GM19025 (cell line): Measurements from ENCODE around the gene NUP155.
"Not testable (repeated sequence)": the region's sequence is repeated elsewhere in the genome, so short reads cannot be mapped to it uniquely, and the experiment has no call there.

ENCODE experiments used
- ATAC-seq: cut with Tn5 transposase; IDR thresholded peaks from one replicate; pipeline ENCODE4 v1.9.1; 2021; ENCODE audit warnings: mild to moderate bottlenecking, low read depth, moderate library complexity; ENCODE audit not compliant: unreplicated experiment

NUP155 gene

GRCh38 chr5:37370864-37371726 is at the start of gene NUP155:
NUP155 (minus strand) TSS chr5:37371106; CDS start chr5:37370977, 129 bp downstream.
- ATAC-seq: peak; percentile 91

DNA sequence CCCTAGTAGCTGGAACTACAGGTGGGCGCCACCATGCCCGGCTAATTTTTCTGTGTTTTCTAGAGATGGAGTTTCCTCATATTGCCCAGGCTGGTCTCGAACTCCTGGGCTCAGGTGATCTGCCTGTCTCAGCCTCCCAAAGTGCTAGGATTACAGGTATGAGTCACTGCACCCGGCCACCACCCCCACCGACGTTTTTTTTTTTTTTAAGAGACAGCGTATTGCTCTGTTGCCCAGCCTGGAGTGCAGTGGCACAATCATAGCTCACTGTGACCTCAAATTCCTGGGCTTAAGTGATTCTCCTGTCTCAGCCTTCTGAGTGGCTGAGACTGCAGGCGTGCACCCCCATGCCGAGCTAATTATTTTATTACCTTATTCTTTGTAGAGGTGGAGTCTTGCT is 46.4 kb upstream of the NUP155 start:
- ATAC-seq: no peak

DNA sequence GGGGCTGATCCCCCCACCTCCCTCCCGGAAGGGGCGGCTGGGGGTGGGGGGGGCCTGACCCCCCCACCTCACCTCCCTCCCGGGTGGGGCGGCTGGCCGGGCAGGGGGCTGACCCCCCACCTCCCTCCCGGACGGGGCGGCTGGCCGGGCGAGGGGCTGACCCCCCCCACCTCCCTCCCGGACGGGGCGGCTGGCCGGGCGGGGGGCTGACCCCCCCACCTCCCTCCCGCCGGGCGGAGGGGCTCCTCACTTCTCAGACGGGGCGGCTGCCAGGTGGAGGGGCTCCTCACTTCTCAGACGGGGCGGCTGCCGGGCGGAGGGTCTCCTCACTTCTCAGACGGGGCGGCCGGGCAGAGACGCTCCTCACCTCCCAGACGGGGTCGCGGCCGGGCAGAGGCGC is 44.5 kb upstream of the NUP155 start:
- ATAC-seq: not testable (repeated sequence)

DNA sequence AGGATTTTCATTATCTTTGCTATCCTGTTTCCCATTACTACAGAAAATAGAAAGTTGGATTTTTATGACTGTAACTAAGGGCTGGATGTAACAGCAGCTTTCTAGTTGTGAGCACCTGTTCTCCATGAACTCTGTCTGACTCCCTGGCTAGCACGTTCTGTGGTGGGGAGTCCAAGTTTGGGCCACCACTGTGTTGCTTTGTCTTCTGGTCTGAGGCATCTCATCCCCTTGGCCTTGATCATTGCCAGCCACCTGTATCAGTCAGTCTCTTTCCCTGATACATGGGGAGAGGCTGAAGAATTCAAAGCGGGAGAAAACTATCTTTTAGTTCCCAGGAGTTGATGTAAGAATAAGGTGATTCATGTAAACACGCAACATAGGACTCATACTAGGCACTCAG is 41.6 kb upstream of the NUP155 start:
- ATAC-seq: no peak

DNA sequence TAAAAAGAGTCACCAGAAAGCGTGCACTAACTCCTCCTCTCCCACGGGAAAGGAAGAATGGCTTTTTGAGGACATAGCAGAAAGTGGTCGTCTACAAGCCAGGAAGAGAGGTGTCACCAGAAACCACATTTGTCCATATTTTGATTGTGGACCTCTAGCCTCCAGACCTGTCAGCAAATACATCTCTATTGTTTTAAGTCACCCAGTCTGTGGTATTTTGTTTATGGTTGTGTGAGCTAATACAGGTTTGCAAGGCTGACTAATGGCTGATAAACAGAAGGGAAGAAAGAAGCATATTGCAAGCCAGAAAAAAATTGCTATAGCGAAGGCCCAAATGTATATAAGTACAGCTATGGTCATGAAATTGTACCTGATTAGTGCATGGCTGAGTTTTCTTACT is 29.6 kb upstream of the NUP155 start:
- ATAC-seq: no peak

DNA sequence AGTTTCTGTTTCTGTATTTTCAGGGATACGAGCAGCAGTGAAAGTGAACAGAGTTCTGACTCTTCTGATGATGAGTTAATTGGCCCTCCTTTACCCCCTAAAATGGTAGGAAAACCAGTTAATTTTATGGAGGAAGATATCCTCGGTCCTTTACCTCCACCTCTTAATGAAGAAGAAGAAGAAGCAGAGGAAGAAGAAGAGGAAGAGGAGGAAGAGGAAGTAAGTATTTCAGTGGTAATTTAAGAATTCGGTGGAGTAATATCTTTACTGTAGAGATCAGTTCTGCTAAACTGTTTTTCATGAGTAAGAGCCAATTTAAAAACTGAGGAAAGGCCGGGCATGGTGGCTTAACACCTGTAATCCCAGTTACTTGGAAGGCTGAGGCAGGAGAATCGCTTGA is 25.4 kb upstream of the NUP155 start:
- ATAC-seq: no peak

DNA sequence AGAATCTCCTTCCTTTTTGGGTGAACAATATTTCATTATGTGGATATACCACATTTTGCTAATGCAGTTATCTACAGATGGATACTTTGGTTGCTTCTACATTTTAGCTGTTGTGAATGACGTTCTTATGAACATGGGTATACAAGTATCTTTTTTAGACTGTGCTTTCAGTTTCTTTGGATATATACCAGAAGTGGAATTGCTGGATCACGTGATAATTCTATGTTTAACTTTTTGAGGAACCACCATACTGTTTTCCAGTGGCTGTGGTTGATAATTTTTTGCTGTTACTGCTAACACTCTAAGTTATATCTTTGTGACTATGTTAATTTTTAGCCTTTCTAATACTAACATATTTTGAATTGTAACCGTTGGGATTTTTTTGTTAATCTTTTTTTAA is 20.7 kb upstream of the NUP155 start:
- ATAC-seq: no peak

GRCh38 chr5:37379100-37379628 is 8.3 kb upstream of the NUP155 start, which contains the start of gene WDR70:
WDR70 (plus strand) TSS chr5:37379318; CDS start chr5:37379368, 50 bp downstream.
- peak; percentile 98 for ATAC-seq

DNA sequence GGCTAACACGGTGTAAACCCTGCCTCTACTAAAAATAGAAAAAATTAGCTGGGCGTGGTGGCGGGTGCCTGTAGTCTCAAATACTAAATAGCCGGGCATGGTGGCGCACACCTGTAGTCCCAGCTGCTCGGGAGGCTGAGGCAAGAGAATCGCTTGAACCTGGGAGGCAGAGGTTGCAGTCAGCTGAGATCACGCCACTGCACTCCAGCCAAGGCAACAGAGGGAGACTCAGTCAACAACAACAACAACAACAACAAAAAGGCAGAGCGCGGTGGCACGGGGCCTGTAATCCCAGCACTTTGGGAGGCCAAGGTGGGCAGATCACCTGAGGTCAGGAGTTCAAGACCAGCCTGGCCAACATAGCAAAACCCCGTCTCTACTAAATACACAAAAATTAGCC is 7.2 kb upstream of the NUP155 start:
- not testable (repeated sequence) for ATAC-seq

DNA sequence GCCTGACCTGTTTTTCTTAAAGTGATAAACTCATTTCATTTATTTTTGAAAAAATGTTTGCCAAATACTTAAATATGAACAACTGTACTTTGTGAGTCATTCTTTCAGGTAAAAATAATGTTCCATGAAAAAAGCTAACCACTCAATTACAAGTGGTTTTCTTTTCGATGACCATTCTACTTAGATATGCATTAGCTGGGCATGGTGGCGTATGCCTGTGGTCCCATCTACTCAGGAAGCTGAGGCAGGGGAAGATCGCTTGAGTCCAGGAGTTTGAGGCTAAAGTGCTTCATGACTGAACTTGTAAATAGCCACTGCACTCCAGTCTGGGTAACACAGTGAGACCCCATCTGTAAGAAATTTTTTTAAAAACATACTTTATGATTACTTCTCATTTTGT is 4.2 kb upstream of the NUP155 start:
- ATAC-seq: no peak

DNA sequence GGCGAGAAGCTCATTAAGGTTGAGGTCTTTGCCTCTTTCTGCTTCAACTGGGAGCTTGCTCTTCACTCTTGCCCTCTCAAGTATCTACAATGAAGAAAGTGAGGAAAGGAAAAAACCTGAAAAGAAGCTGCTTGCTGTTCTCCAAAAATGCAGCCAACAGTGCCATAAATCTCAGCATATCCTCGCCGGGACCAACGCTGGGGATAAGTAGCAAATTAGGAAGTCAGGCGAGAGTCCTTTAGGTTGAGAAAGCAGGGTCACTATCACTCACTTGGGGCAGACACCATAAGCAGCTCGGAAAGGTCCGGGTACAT is 399 bp downstream of the NUP155 start:
- ATAC-seq: no peak

DNA sequence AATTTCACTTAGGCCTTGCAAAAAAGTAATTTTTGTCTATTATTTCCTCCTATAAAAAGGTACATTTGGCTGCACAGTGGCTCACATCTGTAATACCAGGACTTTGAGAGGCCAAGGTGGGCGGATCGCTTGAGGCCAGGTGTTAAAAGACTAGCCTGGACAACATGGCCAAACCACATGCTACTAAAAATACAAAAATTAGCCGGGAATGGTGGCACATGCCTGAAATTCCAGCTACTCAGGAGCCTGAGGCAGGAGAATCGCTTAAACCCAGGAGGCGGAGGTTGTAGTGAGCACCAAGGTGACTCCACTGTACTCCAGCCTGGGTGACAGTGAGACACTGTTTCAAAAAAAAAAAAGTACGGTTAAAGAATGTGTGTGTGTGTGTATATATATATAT is 15.7 kb downstream of the NUP155 start:
- ATAC-seq: no peak

DNA sequence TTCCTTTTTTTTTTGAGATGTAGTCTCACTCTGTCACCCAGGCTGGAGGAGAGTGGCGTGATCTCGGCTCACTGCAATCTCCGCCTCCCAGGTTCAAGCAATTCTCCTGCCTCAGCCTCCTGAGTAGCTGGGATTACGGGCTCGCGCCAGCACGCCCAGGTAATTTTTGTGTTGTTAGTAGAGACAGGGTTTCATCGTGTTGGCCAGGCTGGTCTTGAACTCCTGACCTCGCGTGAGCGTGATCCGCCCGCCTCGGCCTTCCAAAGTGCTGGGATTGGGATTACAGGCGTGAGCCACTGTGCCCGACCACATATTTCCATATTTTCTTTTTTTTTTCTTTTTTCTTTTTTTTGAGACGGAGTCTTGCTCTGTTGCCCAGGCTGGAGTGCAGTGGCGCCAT is 28.2 kb downstream of the NUP155 start:
- ATAC-seq: not testable (repeated sequence)

DNA sequence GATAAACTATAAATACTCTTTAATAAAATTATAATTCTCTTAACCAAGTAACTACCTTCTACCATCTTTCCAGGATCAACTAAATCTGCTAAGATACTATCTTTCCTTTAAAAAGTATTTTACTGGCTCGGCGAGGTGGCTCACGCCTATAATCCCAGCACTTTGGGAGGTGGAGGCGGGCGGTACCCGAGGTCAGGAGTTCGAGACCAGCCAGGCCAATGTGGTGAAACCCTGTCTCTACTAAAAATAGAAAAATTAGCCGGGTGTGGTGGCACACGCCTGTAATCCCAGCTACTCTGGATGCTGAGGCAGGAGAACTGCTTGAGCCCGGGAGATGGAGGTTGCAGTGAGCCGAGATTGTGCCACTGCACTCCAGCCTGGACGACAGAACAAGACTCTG is 36.2 kb downstream of the NUP155 start:
- not testable (repeated sequence) for ATAC-seq

GRCh38 chr5:37326536-37326935 is 44.4 kb downstream of the NUP155 start:
- no peak for ATAC-seq

DNA sequence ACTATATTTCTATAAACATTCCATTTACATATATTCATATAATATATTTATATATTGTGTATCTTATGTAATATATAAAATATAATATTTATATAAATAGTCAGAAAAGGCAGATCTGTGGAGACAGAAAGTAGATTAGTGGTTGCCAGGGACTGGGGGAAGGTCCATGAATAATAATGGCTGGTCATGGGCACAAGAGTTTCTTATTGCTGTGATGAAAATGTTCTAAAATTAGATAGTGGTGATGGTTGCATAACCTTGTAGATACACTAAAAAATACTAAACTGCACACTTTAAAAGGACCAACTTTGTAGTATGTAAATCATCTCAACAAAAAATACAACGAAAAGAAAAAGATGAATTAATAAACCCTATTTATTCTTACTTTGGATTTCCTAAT is 47.3 kb downstream of the NUP155 start:
- no peak for ATAC-seq

- no peak for ATAC-seq
These were observed 51.7 kb downstream of the NUP155 start for GRCh38 chr5:37319037-37319782.

DNA sequence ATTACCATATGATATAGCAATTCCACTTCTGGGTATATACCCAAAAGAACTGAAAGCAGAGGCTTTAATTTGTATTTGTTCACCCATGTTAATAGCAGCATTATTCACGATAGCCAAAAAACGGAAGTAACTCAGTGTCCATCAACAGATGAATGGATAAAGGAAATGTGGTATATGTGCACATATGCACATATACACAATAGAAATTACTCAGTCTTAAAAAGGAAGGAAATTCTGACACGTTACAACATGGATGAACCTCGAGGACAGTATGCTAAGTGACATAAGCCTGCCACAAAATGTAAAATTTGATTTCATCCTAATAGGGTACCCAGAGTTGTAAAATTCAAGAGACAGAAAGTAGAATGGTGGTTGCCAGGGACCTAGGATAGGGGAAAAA is 54.9 kb downstream of the NUP155 start:
- no peak for ATAC-seq

DNA sequence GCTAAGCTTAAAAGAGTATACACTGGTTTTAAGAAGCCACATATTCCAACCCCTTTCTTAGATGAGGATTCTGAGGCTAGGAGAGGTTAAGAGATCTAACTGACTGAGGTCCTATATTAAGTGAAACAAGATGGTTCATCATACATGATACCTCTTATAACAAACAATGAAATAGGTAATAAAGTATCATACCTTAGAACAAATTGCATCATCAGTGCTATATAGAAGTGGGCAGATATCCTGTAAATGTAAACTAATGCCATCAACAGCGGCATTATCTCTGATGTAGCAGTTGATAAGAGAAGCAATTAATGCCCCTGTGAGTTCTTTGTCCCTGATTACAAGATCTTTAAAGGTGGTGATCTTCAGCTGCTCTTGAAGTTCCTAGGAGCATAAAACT is 60.5 kb downstream of the NUP155 start:
- no peak for ATAC-seq

- ATAC-seq: no peak
These were observed 62.1 kb downstream of the NUP155 start for GRCh38 chr5:37308793-37309192.

GRCh38 chr5:37304888-37305287 is 66.0 kb downstream of the NUP155 start:
- ATAC-seq: no peak

DNA sequence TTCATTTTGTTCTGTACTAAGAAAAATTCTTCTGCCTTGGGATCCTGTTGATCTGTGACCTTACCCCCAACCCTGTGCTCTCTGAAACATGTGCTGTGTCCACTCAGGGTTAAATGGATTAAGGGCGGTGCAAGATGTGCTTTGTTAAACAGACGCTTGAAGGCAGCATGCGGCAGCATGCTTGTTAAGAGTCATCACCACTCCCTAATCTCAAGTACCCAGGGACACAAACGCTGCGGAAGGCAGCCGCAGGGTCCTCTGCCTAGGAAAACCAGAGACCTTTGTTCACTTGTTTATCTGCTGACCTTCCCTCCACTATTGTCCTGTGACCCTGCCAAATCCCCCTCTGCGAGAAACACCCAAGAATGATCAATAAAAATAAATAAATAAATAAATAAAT is 74.6 kb downstream of the NUP155 start:
- not testable (repeated sequence) for ATAC-seq
